MM.1S (cell line): ENCODE results near the gene ATR.

ENCODE experiments used
- CTCF ChIP-seq: fragments of 300-600 bp; sonication (generic); IDR thresholded peaks from 2 replicates; pipeline ENCODE4 v1.5.1; 2016; ENCODE audit warnings: antibody characterized with exemption, low read length, mixed read lengths
- EZH2phosphoT487 ChIP-seq: fragments of 300-600 bp; sonication (generic); IDR thresholded peaks from 2 replicates; pipeline ENCODE4 v1.6.1; 2018; ENCODE audit warnings: antibody characterized with exemption, low read length

- no peak for TF ChIP-seq EZH2phosphoT487
- no peak for TF ChIP-seq CTCF
These were observed 149.0 kb downstream of the ATR start for GRCh38 chr3:142429582-142429981.
